ENCODE results near the gene PCLO.
A peak's percentile ranks its signal among the peaks of the same experiment; 100 is the strongest.

The PCLO gene

GRCh38 chr7:83162402-83163256, at the start of gene PCLO:
TSS of gene PCLO (minus strand) at chr7:83162884. CDS start at chr7:83162592, 292 bp downstream.
- DNase-seq = peak; percentile 55

- no peak for DNase-seq
Observed at GRCh38 chr7:83211685-83212084, 49.0 kb upstream of the PCLO start.

- no peak for DNase-seq
Observed at GRCh38 chr7:83210479-83210878, 47.8 kb upstream of the PCLO start.

- DNase-seq = no peak
Observed at GRCh38 chr7:83204715-83205114, 42.0 kb upstream of the PCLO start.

GRCh38 chr7:83201355-83201754, 38.7 kb upstream of the PCLO start:
- no peak for DNase-seq

- DNase-seq = no peak
Observed at GRCh38 chr7:83190659-83191389, 28.1 kb upstream of the PCLO start.

GRCh38 chr7:83178796-83179195, 16.1 kb upstream of the PCLO start:
- DNase-seq = no peak

GRCh38 chr7:83178066-83178465, 15.4 kb upstream of the PCLO start:
- no peak for DNase-seq

GRCh38 chr7:83173664-83174063, 11.0 kb upstream of the PCLO start:
- no peak for DNase-seq

GRCh38 chr7:83166781-83167180, 4.1 kb upstream of the PCLO start:
- DNase-seq = no peak

GRCh38 chr7:83161899-83162401, 734 bp downstream of the PCLO start:
- no peak for DNase-seq

- no peak for DNase-seq
Observed at GRCh38 chr7:83161186-83161585, 1.5 kb downstream of the PCLO start.

- DNase-seq = no peak
Observed at GRCh38 chr7:83159731-83160130, 3.0 kb downstream of the PCLO start.

GRCh38 chr7:83156006-83156405, 6.7 kb downstream of the PCLO start:
- DNase-seq = no peak

GRCh38 chr7:83155407-83155806, 7.3 kb downstream of the PCLO start:
- no peak for DNase-seq

- no peak for DNase-seq
Observed at GRCh38 chr7:83153419-83153818, 9.3 kb downstream of the PCLO start.

- DNase-seq = no peak
Observed at GRCh38 chr7:83150310-83150709, 12.4 kb downstream of the PCLO start.

- DNase-seq = no peak
Observed at GRCh38 chr7:83149466-83149865, 13.2 kb downstream of the PCLO start.

- no peak for DNase-seq
Observed at GRCh38 chr7:83148776-83149175, 13.9 kb downstream of the PCLO start.

- DNase-seq = no peak
Observed at GRCh38 chr7:83143107-83143506, 19.6 kb downstream of the PCLO start.

GRCh38 chr7:83142365-83142764, 20.3 kb downstream of the PCLO start:
- DNase-seq = no peak

- no peak for DNase-seq
Observed at GRCh38 chr7:83141927-83142326, 20.8 kb downstream of the PCLO start.

- no peak for DNase-seq
Observed at GRCh38 chr7:83130623-83131545, 31.8 kb downstream of the PCLO start.
